Osteoblast (primary cell): ENCODE measurements around the gene PIK3R3. TPM values are rescaled to one million over a fixed set of nuclear protein-coding genes. Genes with fewer than 3 reads are reported as not detected.

ENCODE experiments used
- DNase-seq: peaks from one replicate; pipeline ENCODE4 v3.0.0; 2011; ENCODE audit warnings: low spot score, mixed read lengths; ENCODE audit not compliant: insufficient read length; ENCODE audit errors: missing footprints
- H2AFZ ChIP-seq: 2 replicates; pipeline ENCODE4 v1.6.0; 2011; ENCODE audit warnings: mild to moderate bottlenecking, low read length
- H3K27ac ChIP-seq: 2 replicates; pipeline ENCODE4 v1.5.1; 2011; ENCODE audit warnings: mild to moderate bottlenecking, low read depth, low read length, moderate library complexity
- H3K27me3 ChIP-seq: 2 replicates; pipeline ENCODE4 v1.6.0; 2012; ENCODE audit warnings: mild to moderate bottlenecking, control low read depth, inconsistent platforms, low read length, moderate library complexity; ENCODE audit not compliant: insufficient read depth
- H3K36me3 ChIP-seq: 2 replicates; pipeline ENCODE4 v1.5.1; 2011; ENCODE audit warnings: mild to moderate bottlenecking, low read length, control low read depth, moderate library complexity; ENCODE audit not compliant: insufficient read depth
- H3K4me1 ChIP-seq: 2 replicates; pipeline ENCODE4 v1.5.1; 2011; ENCODE audit warnings: mild to moderate bottlenecking, low read length, control low read depth, moderate library complexity; ENCODE audit not compliant: insufficient read depth
- H3K4me2 ChIP-seq: 2 replicates; pipeline ENCODE4 v1.6.0; 2011; ENCODE audit warnings: mild to moderate bottlenecking, low read length; ENCODE audit not compliant: insufficient read depth
- H3K4me3 ChIP-seq: fragments of 200-600 bp; sonication (generic); 3 replicates; pipeline ENCODE4 v1.5.1; 2012; ENCODE audit warnings: mild to moderate bottlenecking, low read length, inconsistent platforms; ENCODE audit not compliant: insufficient read depth
- H3K79me2 ChIP-seq: 2 replicates; pipeline ENCODE4 v1.6.0; 2012; ENCODE audit warnings: mild to moderate bottlenecking, low read length, control low read depth, inconsistent platforms; ENCODE audit not compliant: insufficient read depth
- H3K9me3 ChIP-seq: 2 replicates; pipeline ENCODE4 v1.5.1; 2011; ENCODE audit warnings: low read depth, low read length, control low read depth
- H4K20me1 ChIP-seq: 2 replicates; pipeline ENCODE4 v1.6.0; 2012; ENCODE audit warnings: mild to moderate bottlenecking, low read length, control low read depth; ENCODE audit not compliant: insufficient read depth
- CTCF ChIP-seq: IDR thresholded peaks from 2 replicates; pipeline ENCODE4 v1.5.1; 2011; ENCODE audit warnings: mild to moderate bottlenecking, low read depth, low read length, moderate library complexity; ENCODE audit errors: extremely low read depth
- total RNA-seq: library from RNA; depleted of rRNA; stranded (reverse); fragments of >200 nt; gene quantifications from 2 replicates; pipeline ENCODE4 v1.2.3, GENCODE V29; 2012

Gene PIK3R3
- total RNA-seq, 1 donor, result 4.0 TPM

- Histone ChIP-seq H3K4me2 (no peak overlapping the region), H3K36me3 (no peaks in the 10 kb centered on the region)
Observed at GRCh38 chr1:46083579-46083978, 48.9 kb downstream of the PIK3R3 start.

GRCh38 chr1:46081619-46082018 lies 50.8 kb downstream of the PIK3R3 start:
- H3K4me2 ChIP-seq, result no peak overlapping the region
- no peak overlapping the region for H2AFZ ChIP-seq
- H3K4me1 ChIP-seq, result peaks cover 7% of the 10 kb centered on the region
- H3K27ac ChIP-seq, result no peak overlapping the region
- no peaks in the 10 kb centered on the region for H3K27me3 ChIP-seq
- no peak overlapping the region for H3K4me3 ChIP-seq
- no peaks in the 10 kb centered on the region for H3K9me3 ChIP-seq
- H4K20me1 ChIP-seq, result no peaks in the 10 kb centered on the region
- no peak for TF ChIP-seq CTCF
- H3K36me3 ChIP-seq, result no peaks in the 10 kb centered on the region
- H3K79me2 ChIP-seq, result no peaks in the 10 kb centered on the region
- no peak for DNase-seq

More at GRCh38 chr1:46083579-46083978, 48.9 kb downstream of the PIK3R3 start:
- no peak for DNase-seq
- Histone ChIP-seq H4K20me1 (no peaks in the 10 kb centered on the region), H3K27ac (no peak overlapping the region), H2AFZ (no peak overlapping the region), H3K27me3 (no peaks in the 10 kb centered on the region), H3K4me3 (no peak overlapping the region), H3K79me2 (no peaks in the 10 kb centered on the region), H3K4me1 (peaks cover 7% of the 10 kb centered on the region), H3K9me3 (no peaks in the 10 kb centered on the region)
- TF ChIP-seq CTCF, result no peak

GRCh38 chr1:46081206-46081605 lies 51.2 kb downstream of the PIK3R3 start:
- peaks cover 7% of the 10 kb centered on the region for H3K4me1 ChIP-seq
- DNase-seq, result no peak
- no peak overlapping the region for H3K27ac ChIP-seq
- H3K79me2 ChIP-seq, result no peaks in the 10 kb centered on the region
- TF ChIP-seq CTCF, result no peak
- H3K9me3 ChIP-seq, result no peaks in the 10 kb centered on the region
- no peaks in the 10 kb centered on the region for H3K27me3 ChIP-seq
- H3K36me3 ChIP-seq, result no peaks in the 10 kb centered on the region
- H4K20me1 ChIP-seq, result no peaks in the 10 kb centered on the region
- no peak overlapping the region for H2AFZ ChIP-seq
- H3K4me3 ChIP-seq, result no peak overlapping the region
- no peak overlapping the region for H3K4me2 ChIP-seq

GRCh38 chr1:46080257-46080656 lies 52.2 kb downstream of the PIK3R3 start:
- H3K36me3 ChIP-seq, result no peaks in the 10 kb centered on the region
- no peaks in the 10 kb centered on the region for H3K27me3 ChIP-seq
- no peaks in the 10 kb centered on the region for H3K9me3 ChIP-seq
- peaks cover 7% of the 10 kb centered on the region for H3K4me1 ChIP-seq
- no peaks in the 10 kb centered on the region for H4K20me1 ChIP-seq
- no peak for TF ChIP-seq CTCF
- DNase-seq, result no peak
- no peak overlapping the region for H2AFZ ChIP-seq
- H3K27ac ChIP-seq, result no peak overlapping the region
- H3K4me2 ChIP-seq, result no peak overlapping the region
- no peaks in the 10 kb centered on the region for H3K79me2 ChIP-seq
- no peak overlapping the region for H3K4me3 ChIP-seq
